ENCODE data around the gene CD33.

DNA sequence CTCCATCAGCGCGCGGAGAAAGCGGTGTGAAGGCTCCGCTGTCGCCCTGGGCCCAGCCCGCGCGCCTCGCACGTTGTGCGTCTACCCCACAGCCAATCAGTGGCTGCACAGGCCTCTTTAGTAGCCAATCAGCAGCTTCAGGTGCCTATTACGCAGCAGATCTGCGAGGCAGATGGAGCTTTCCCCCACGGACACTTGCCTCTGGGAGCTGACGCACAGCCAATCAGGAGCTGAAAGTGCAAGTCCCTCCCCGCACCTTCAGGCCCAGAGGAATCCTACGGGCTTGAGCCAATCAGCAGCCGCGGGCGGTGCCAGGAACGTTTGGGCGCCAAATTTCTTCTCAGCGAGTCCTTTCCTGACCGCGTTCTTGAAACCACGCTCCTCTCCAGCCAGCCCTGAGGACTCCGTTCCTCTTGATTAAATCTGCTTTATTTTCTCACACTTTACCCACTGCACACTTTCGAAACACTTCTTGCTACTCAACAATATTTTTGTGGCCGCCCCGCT is 42.9 kb upstream of the CD33 start:
- TF ChIP-seq, protein P1, sequence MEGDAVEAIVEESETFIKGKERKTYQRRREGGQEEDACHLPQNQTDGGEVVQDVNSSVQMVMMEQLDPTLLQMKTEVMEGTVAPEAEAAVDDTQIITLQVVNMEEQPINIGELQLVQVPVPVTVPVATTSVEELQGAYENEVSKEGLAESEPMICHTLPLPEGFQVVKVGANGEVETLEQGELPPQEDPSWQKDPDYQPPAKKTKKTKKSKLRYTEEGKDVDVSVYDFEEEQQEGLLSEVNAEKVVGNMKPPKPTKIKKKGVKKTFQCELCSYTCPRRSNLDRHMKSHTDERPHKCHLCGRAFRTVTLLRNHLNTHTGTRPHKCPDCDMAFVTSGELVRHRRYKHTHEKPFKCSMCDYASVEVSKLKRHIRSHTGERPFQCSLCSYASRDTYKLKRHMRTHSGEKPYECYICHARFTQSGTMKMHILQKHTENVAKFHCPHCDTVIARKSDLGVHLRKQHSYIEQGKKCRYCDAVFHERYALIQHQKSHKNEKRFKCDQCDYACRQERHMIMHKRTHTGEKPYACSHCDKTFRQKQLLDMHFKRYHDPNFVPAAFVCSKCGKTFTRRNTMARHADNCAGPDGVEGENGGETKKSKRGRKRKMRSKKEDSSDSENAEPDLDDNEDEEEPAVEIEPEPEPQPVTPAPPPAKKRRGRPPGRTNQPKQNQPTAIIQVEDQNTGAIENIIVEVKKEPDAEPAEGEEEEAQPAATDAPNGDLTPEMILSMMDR (IDR thresholded peaks at IDR 0.05; ENCODE audit: poor library complexity), result no peak
- no peak for TF ChIP-seq EZH2 (IDR thresholded peaks at IDR 0.05; ENCODE audit: borderline replicate concordance)

Measured in hepatocyte (in vitro differentiated cells).